Psoas muscle (tissue), 8 donors: ENCODE measurements around the gene EIF2AK3. TPM values are rescaled to one million over a fixed set of nuclear protein-coding genes. Genes with fewer than 3 reads are reported as not detected.

Experiments used
- ATAC-seq, 4 donors: fragments of 200-7000 bp; cut with Tn5 transposase; one replicate each; pipeline ENCODE4 v1.9.1; 2020; ENCODE audit warnings: moderate library complexity in 3 of 4, mild to moderate bottlenecking in 2 of 4
- DNase-seq, 2 donors: peaks; one replicate each; pipeline ENCODE4 v3.0.0-alpha.2; 2020
- H3K27ac ChIP-seq: fragments of 200-600 bp; one replicate; pipeline ENCODE4 v1.8.0; 2022
- H3K27me3 ChIP-seq, 3 donors: fragments of 200-600 bp in 1 of 3; one replicate each; pipeline versions ENCODE4 v1.6.1 to v1.8.0; 2013 to 2022; ENCODE audit warnings: low read length in 2 of 3, mild to moderate bottlenecking in 2 of 3, moderate library complexity in 1 of 3; ENCODE audit not compliant: insufficient read depth in 3 of 3
- H3K36me3 ChIP-seq, 2 donors: fragments of 200-600 bp in 1 of 2; one replicate each; pipeline versions ENCODE4 v1.6.1 to v1.8.0; 2013 to 2022; ENCODE audit warnings: low read depth in 1 of 2, mild to moderate bottlenecking in 1 of 2, moderate library complexity in 1 of 2; ENCODE audit not compliant: insufficient read depth in 1 of 2
- H3K4me1 ChIP-seq: fragments of 200-600 bp; one replicate; pipeline ENCODE4 v1.8.0; 2022
- H3K4me3 ChIP-seq: fragments of 200-600 bp; one replicate; pipeline ENCODE4 v1.8.0; 2022; ENCODE audit warnings: mild to moderate bottlenecking
- H3K9me3 ChIP-seq: fragments of 200-600 bp; one replicate; pipeline ENCODE4 v1.8.0; 2022
- WGBS, 3 donors: extraction: QIAGEN DNeasy Blood & Tissue Kit; methylation state at CpG; one replicate each; pipeline versions ENCODE4 v1.1.6 to v1.1.7; 2013; 5-methylcytosine and 5-hydroxymethylcytosine counted together
- intact Hi-C, 2 donors: fragments of 100-400 bp; cut with DNase I; formaldehyde crosslinking; loops; one replicate each; pipeline versions ENCODE4 v1.11.0 to v1.14.2; 2022
- polyA plus RNA-seq, 3 donors: library from polyadenylated mRNA; stranded (reverse); fragments of 200-250 nt; gene quantifications; one replicate each; pipeline ENCODE4 v1.2.3, GENCODE V29; 2013
- total RNA-seq, 4 donors: library from RNA; stranded (reverse); fragmentation: NEBNext Ultra II Directional in 2 of 4; extraction: Animal tissue kit (Norgen Biotek cat#: 25700) in 2 of 4; gene quantifications; one replicate each; pipeline versions ENCODE4 v1.2.1 to v1.2.4, GENCODE V29; 2021 to 2023
- TF ChIP-seq, protein P1 (sequence below): fragments of 200-600 bp; IDR thresholded peaks from one replicate; pipeline ENCODE4 v1.8.0; 2022; ENCODE audit warnings: antibody characterized with exemption
- donor health status: healthy with polysubstance abuse.
- donor health status: DM: no; HTN: no; CAD: no; lungs with moderate emphysema.
- donor health status: Bipolar disorder and iron deficiency.
- donor health status: healthy.
- donor health status: DM: yes; HTN: yes; CAD: no.
- donor health status: DM: no; HTN: no; CAD: no.
- donor health status: DM: no; HTN: no; CAD: no.
- donor health status: DM: yes; HTN: yes; CAD: no.

EIF2AK3 gene
- total and polyA plus RNA-seq, 7 donors: 2.1 to 9.6 (median 7.6) TPM

GRCh38 chr2:88517759-88518201 lies 109.5 kb downstream of the EIF2AK3 start:
- no peaks in the 10 kb centered on the region for H3K36me3 ChIP-seq
- H3K27me3 ChIP-seq: no peaks in the 10 kb centered on the region
- DNase-seq (no peak), ATAC-seq (no peak)
- 30 to 35% (median 31%) methylated on average over 6 of the region's 6 CpGs for WGBS, 3 donors
- H3K4me3 ChIP-seq: no peak overlapping the region
- intact Hi-C loops: no loop called here
- no peaks in the 10 kb centered on the region for H3K4me1 ChIP-seq
- no peak overlapping the region for H3K27ac ChIP-seq
- TF ChIP-seq, protein P1, sequence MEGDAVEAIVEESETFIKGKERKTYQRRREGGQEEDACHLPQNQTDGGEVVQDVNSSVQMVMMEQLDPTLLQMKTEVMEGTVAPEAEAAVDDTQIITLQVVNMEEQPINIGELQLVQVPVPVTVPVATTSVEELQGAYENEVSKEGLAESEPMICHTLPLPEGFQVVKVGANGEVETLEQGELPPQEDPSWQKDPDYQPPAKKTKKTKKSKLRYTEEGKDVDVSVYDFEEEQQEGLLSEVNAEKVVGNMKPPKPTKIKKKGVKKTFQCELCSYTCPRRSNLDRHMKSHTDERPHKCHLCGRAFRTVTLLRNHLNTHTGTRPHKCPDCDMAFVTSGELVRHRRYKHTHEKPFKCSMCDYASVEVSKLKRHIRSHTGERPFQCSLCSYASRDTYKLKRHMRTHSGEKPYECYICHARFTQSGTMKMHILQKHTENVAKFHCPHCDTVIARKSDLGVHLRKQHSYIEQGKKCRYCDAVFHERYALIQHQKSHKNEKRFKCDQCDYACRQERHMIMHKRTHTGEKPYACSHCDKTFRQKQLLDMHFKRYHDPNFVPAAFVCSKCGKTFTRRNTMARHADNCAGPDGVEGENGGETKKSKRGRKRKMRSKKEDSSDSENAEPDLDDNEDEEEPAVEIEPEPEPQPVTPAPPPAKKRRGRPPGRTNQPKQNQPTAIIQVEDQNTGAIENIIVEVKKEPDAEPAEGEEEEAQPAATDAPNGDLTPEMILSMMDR: no peak
- H3K9me3 ChIP-seq: peaks cover 6% of the 10 kb centered on the region

Other genes with a start within 250 kb of the EIF2AK3 start
- not detected for gene FOXI3, start 174.8 kb downstream of the EIF2AK3 start, total RNA-seq
- not detected for gene FOXI3, start 174.8 kb downstream of the EIF2AK3 start, polyA plus RNA-seq
- 10 to 100 TPM; 14.1 to 22.5 (median 20.1) TPM for gene RPIA, start 64.2 kb upstream of the EIF2AK3 start, total RNA-seq
- gene RPIA, start 64.2 kb upstream of the EIF2AK3 start, polyA plus RNA-seq: 10 to 100 TPM; 18.2 to 45.6 (median 34.6) TPM